HepG2 (cell line): Measurements from ENCODE around the gene SDC1. TPM values are rescaled to one million over a fixed set of nuclear protein-coding genes. Genes with fewer than 3 reads are reported as not detected.

ENCODE experiments used
- AHDC1 ChIP-seq: sonication (generic); formaldehyde crosslinking; IDR thresholded peaks from 2 replicates; pipeline ENCODE4 v1.5.1; 2020; ENCODE audit warnings: mild to moderate bottlenecking, missing genetic modification reagents, borderline replicate concordance
- ETV5 ChIP-seq: IDR thresholded peaks from 2 replicates; pipeline ENCODE4 v1.6.1; 2018; ENCODE audit warnings: missing biosample characterization, missing genetic modification reagents, inconsistent platforms, borderline replicate concordance
- FOXA3 ChIP-seq: IDR thresholded peaks from 2 replicates; pipeline ENCODE4 v1.6.1; 2016; ENCODE audit warnings: missing genetic modification reagents, missing compliant biosample characterization
- FOXO1 ChIP-seq: sonication (generic); formaldehyde crosslinking; IDR thresholded peaks from 2 replicates; pipeline ENCODE4 v1.4.0; 2020; ENCODE audit warnings: missing genetic modification reagents
- HES4 ChIP-seq: sonication (generic); formaldehyde crosslinking; IDR thresholded peaks from 2 replicates; pipeline ENCODE4 v1.9.0; 2021; ENCODE audit warnings: mild to moderate bottlenecking, missing genetic modification reagents, borderline replicate concordance
- HNRNPH1 ChIP-seq: fragments of 200-400 bp; formaldehyde crosslinking; optimal IDR thresholded peaks from 2 replicates; pipeline ENCODE3; 2017; ENCODE audit warnings: mild to moderate bottlenecking, low read depth, low read length
- KAT2B ChIP-seq: fragments of 150-350 bp; IDR thresholded peaks from 2 replicates; pipeline ENCODE4 v1.6.1; 2014; ENCODE audit warnings: low read depth, low read length, borderline replicate concordance
- RAD21 ChIP-seq: fragments of 450-650 bp; formaldehyde crosslinking; IDR thresholded peaks from 2 replicates; pipeline ENCODE4 v1.5.0; 2020; ENCODE audit warnings: mild to moderate bottlenecking
- STAT5B ChIP-seq: sonication (generic); formaldehyde crosslinking; IDR thresholded peaks from 2 replicates; pipeline ENCODE4 v1.4.0; 2020; ENCODE audit warnings: missing genetic modification reagents
- TRAFD1 ChIP-seq: sonication (generic); formaldehyde crosslinking; IDR thresholded peaks from 2 replicates; pipeline ENCODE4 v1.5.1; 2020; ENCODE audit warnings: missing genetic modification reagents, mild to moderate bottlenecking, borderline replicate concordance
- ZBTB37 ChIP-seq: sonication (generic); formaldehyde crosslinking; IDR thresholded peaks from 2 replicates; pipeline ENCODE4 v1.4.0; 2020; ENCODE audit warnings: mild to moderate bottlenecking, missing genetic modification reagents
- ZNF496 ChIP-seq: sonication (generic); formaldehyde crosslinking; IDR thresholded peaks from 2 replicates; pipeline ENCODE4 v1.8.1; 2023; ENCODE audit warnings: mild to moderate bottlenecking, moderate library complexity, missing genetic modification reagents; ENCODE audit not compliant: insufficient replicate concordance
- ZNF609 ChIP-seq: sonication (generic); formaldehyde crosslinking; IDR thresholded peaks from 2 replicates; pipeline ENCODE4 v1.4.0; 2020; ENCODE audit warnings: mild to moderate bottlenecking, missing genetic modification reagents, borderline replicate concordance
- ZNF850 ChIP-seq: sonication (generic); formaldehyde crosslinking; conservative IDR thresholded peaks from 2 replicates; pipeline ENCODE4 v1.9.0; 2021; ENCODE audit warnings: mild to moderate bottlenecking, missing genetic modification reagents
- polyA plus RNA-seq, 8 experiments: library from polyadenylated mRNA; depleted of rRNA in 3 of 8; stranded (reverse) in 7 of 8; unstranded in 1 of 8; fragments of >200 nt; fragmentation: Illumina TruSeq in 4 of 8; extraction: Trizol in 4 of 8; gene quantifications; 2 replicates each; pipeline versions ENCODE4 v1.2.1 to v1.2.3, GENCODE V29; 2011 to 2016; ENCODE audit warnings: low read depth in 4 of 8, missing spikeins in 1 of 8, mixed read lengths in 1 of 8; ENCODE audit not compliant: insufficient read depth in 1 of 8
- total RNA-seq, 5 experiments: library from RNA; depleted of rRNA; stranded (reverse); fragments of >200 nt; fragmentation: Illumina TruSeq; extraction: Trizol; gene quantifications; 2 replicates each; pipeline ENCODE4 v1.2.3, GENCODE V29; 2016; ENCODE audit warnings: low read depth in 1 of 5

Gene SDC1
- total and polyA plus RNA-seq, 2 of the 13 experiments (the other 11 are each of a cell fraction or from before 2014, with no cell fraction given), result 108 to 119 TPM

GRCh38 chr2:20225294-20226151 lies 593 bp upstream of the SDC1 start (continued):
- TF ChIP-seq HES4 (CRISPR knock-in tag) (no peak), RAD21 (CRISPR knock-in tag) (peak; percentile 98), ZBTB37 (CRISPR knock-in tag) (no peak), ZNF609 (CRISPR knock-in tag) (peak; percentile 61), HNRNPH1 (no peak), AHDC1 (CRISPR knock-in tag) (no peak), ZNF496 (no peak), FOXA3 (peak; percentile 8; the same call in 1 of the 2 replicates), TRAFD1 (CRISPR knock-in tag) (peak; percentile 39), FOXO1 (peak; percentile 26; the same call in 1 of the 2 replicates), STAT5B (CRISPR knock-in tag) (no peak), ZNF850 (CRISPR knock-in tag) (no peak), ETV5 (CRISPR knock-in tag) (peak; percentile 29; the same call in 1 of the 2 replicates), KAT2B (no peak)
